ENCODE measurements around the gene AIFM1.
"Not testable (repeated sequence)": the region's sequence is repeated elsewhere in the genome, so short reads cannot be mapped to it uniquely, and the experiment has no call there.

AIFM1 gene

GRCh38 chrX:130118441-130119311 is 47.0 kb downstream of the AIFM1 start:
- TF ChIP-seq CTCF (IDR thresholded peaks at IDR 0.05) = no peak
- peak overlapping the region; percentile 75 to 77 for H3K27ac ChIP-seq

GRCh38 chrX:130117166-130117565 is 48.5 kb downstream of the AIFM1 start:
- peaks cover 0 to 31% (median 8%) of the 10 kb centered on the region in 4 donors for H3K4me1 ChIP-seq
- no peak for DNase-seq
- no peaks in the 10 kb centered on the region for H3K9me3 ChIP-seq
- no peaks in the 10 kb centered on the region for H3K27me3 ChIP-seq
- no peak overlapping the region for H3K27ac ChIP-seq
- no peaks in the 10 kb centered on the region for H3K36me3 ChIP-seq
- H3K4me3 ChIP-seq = no peak overlapping the region
- no peak for TF ChIP-seq CTCF (IDR thresholded peaks at IDR 0.05)
- intact Hi-C loops (cut with DNase I; ENCODE audit: low total_unique reads) = no loop called here

More at GRCh38 chrX:130118441-130119311, 47.0 kb downstream of the AIFM1 start:
- no peak overlapping the region for H3K4me3 ChIP-seq
- no peak for DNase-seq
- H3K36me3 ChIP-seq = no peaks in the 10 kb centered on the region
- intact Hi-C loops (cut with DNase I; ENCODE audit: low total_unique reads) = no loop called here
- H3K27me3 ChIP-seq = no peaks in the 10 kb centered on the region
- H3K9me3 ChIP-seq = no peaks in the 10 kb centered on the region
- peaks cover 0 to 31% (median 8%) of the 10 kb centered on the region in 4 donors for H3K4me1 ChIP-seq

GRCh38 chrX:130115119-130115885 is 50.3 kb downstream of the AIFM1 start:
- H3K4me1 ChIP-seq = peaks cover 0 to 29% (median 1%) of the 10 kb centered on the region in 4 donors
- H3K36me3 ChIP-seq; DNase-seq; intact Hi-C loops (cut with DNase I; ENCODE audit: low total_unique reads); H3K4me3 ChIP-seq; H3K27ac ChIP-seq; H3K27me3 ChIP-seq; H3K9me3 ChIP-seq: not testable (repeated sequence)

GRCh38 chrX:130114141-130114588 is 51.5 kb downstream of the AIFM1 start:
- peaks cover 0 to 19% (median under 1%) of the 10 kb centered on the region in 4 donors for H3K4me1 ChIP-seq
- TF ChIP-seq CTCF (IDR thresholded peaks at IDR 0.05) = no peak
- H3K27me3 ChIP-seq = no peaks in the 10 kb centered on the region
- H3K4me3 ChIP-seq = no peak overlapping the region
- intact Hi-C loops (cut with DNase I; ENCODE audit: low total_unique reads) = loop anchor here (5.0 kb wide), 1 partner anchor 63 kb away; no protein-coding TSS in a partner anchor
- DNase-seq = no peak
- H3K27ac ChIP-seq = no peak overlapping the region
- no peaks in the 10 kb centered on the region for H3K36me3 ChIP-seq
- no peaks in the 10 kb centered on the region for H3K9me3 ChIP-seq

GRCh38 chrX:130111220-130112154 is 54.2 kb downstream of the AIFM1 start:
- peaks cover 0 to 34% (median 12%) of the 10 kb centered on the region in 4 donors for H3K4me1 ChIP-seq
- H3K27ac ChIP-seq = peak overlapping the region; percentile 96 to 98
- no peak for DNase-seq
- intact Hi-C loops (cut with DNase I; ENCODE audit: low total_unique reads) = loop anchor here (5.0 kb wide), 1 partner anchor 66 kb away; no protein-coding TSS in a partner anchor
- TF ChIP-seq CTCF (IDR thresholded peaks at IDR 0.05) = no peak
- H3K27me3 ChIP-seq = no peaks in the 10 kb centered on the region
- H3K36me3 ChIP-seq = no peaks in the 10 kb centered on the region
- H3K4me3 ChIP-seq = peak overlapping the region; percentile 84 to 90
- no peaks in the 10 kb centered on the region for H3K9me3 ChIP-seq
